HG03097 (cell line): Measurements from ENCODE around the gene TCEANC.
"Not testable (repeated sequence)": the region's sequence is repeated elsewhere in the genome, so short reads cannot be mapped to it uniquely, and the experiment has no call there.

Experiments used
- ATAC-seq: cut with Tn5 transposase; IDR thresholded peaks from one replicate; pipeline ENCODE4 v1.9.1; 2021; ENCODE audit not compliant: unreplicated experiment, low FRiP score

Gene TCEANC

DNA sequence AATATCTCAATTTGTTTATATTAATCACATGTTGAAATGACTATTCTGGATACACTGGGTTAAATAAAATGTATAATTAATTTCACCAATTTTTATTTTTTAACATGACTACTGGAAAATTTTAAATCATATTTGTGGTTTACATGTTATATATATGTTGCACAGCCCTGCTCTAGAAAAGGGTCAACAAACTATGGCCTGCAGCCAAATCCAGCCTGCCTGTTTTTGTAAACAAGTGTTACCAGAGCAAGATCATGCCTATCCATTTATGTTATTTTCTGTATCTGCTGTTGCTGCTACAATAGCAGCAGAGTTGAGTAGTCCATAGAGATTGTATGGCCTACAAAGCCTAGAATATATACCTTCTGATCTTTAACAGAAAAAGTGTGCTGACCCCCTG is 1.2 kb downstream of the TCEANC start:
- no peak for ATAC-seq

DNA sequence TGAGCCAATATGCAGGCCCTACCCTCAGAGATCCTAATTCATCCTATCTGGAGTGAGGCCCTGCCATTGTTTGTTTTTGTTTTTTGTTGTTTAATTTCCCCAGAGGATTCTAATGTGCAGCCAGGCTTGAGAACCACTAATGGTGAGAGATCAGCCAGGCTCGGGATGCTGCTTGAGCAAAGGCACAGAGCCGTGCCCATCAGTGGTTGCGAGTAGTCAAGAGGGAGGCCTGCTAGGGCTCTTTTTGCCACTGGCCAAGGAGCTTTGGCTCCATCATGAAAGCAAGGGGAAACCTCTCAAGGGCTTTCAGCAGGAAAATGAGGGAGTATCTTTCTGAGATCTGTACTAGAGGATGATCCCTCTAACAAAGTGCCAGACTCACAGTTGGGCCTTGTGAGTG is 2.7 kb downstream of the TCEANC start:
- ATAC-seq: no peak

- ATAC-seq: no peak
These were observed 5.7 kb downstream of the TCEANC start for GRCh38 chrX:13658602-13659001.

DNA sequence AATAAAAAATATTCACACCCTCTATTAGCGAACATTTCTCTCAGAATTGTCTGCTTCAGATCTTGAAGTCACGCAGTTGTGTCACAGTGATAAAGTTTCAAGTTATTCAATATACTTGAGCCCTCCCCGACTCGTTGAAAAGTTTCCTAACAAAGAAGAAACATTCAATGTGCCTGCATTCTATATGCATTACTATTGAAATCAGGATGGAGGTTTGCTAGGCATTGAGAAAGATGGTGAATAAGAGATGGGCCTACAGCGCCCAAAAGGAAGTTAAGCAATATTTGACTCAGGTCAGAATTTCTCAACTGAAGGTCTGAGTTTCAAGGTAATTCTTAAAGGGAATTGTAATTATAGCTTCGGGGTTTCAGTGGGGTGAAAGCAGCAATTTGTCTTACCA is 6.1 kb downstream of the TCEANC start:
- ATAC-seq: no peak

DNA sequence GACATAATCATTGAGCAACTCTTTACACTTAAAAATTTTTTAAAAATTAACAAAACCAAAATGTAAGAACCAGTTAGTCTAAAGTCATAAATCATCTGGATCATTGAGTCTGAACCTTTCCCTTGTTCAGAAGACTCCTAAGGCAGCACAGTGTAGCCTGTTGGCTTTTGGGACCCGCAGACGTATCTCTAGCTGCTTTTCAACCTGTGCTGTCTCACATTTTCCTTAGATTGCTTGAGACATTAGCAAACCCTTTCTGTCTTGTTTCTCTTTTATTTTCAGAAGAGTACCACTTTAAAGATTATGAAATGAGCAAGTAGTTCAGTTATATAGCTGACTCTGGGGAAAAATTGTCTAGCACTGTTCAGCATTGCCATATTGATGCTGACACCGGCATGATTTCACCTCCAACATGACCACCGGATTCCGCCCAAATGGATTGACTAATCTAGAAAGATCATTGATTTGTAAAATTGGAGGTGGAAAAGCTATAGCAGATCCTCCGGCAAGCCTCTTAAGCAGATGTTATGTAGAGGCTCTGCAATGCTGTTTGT is 8.9 kb downstream of the TCEANC start:
- no peak for ATAC-seq

GRCh38 chrX:13662355-13662791 is 9.4 kb downstream of the TCEANC start:
- ATAC-seq: no peak

- no peak for ATAC-seq
These were observed 11.1 kb downstream of the TCEANC start for GRCh38 chrX:13664020-13664419.

DNA sequence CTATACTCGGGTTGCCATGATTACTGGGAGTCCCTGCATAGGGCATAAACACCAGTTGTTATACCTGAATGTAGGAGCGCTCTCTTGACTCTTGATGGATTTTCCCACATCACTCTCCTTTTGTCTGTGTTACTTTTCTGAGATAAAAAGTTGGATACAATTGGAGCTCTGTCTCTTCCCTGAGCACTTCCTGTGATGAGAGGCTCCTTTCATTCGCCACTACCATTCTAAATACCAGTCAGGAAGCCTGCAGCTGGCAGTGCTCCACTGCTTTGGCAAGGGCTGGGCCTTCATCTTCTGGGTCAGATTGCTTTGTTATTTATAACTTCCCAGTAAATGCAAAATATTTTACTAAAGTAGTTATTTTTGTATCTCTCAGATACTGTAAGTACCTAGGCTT is 13.9 kb downstream of the TCEANC start:
- no peak for ATAC-seq

GRCh38 chrX:13667919-13668318 is 15.0 kb downstream of the TCEANC start:
- ATAC-seq: no peak

- ATAC-seq: peak; percentile 68
These were observed 16.4 kb downstream of the TCEANC start for GRCh38 chrX:13669246-13669737.

- ATAC-seq: not testable (repeated sequence)
These were observed 16.8 kb downstream of the TCEANC start for GRCh38 chrX:13669755-13670154.

DNA sequence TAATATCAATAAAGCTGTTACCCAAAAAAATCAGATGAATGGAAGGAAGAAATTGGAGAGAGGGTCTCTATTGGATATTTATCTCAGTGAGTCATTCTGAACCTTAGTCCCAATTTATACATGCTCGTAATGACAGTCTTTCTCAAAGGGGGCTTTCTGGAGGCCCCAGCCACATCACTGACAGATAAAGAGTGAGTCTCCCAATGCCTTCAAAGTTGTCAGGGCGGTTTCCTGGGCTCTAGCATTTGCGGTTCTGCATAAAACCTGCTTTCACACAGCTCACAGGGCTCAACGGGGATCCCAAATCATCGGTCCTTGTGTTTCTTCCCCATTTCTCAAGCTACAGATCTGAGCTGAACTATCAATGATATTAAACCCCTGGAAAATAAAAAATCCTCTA is 17.3 kb downstream of the TCEANC start:
- no peak for ATAC-seq

- ATAC-seq: no peak
These were observed 20.1 kb downstream of the TCEANC start for GRCh38 chrX:13673016-13673415.

- ATAC-seq: no peak
These were observed 23.9 kb downstream of the TCEANC start for GRCh38 chrX:13676885-13677284.

GRCh38 chrX:13679700-13680099 is 26.8 kb downstream of the TCEANC start:
- ATAC-seq: not testable (repeated sequence)

DNA sequence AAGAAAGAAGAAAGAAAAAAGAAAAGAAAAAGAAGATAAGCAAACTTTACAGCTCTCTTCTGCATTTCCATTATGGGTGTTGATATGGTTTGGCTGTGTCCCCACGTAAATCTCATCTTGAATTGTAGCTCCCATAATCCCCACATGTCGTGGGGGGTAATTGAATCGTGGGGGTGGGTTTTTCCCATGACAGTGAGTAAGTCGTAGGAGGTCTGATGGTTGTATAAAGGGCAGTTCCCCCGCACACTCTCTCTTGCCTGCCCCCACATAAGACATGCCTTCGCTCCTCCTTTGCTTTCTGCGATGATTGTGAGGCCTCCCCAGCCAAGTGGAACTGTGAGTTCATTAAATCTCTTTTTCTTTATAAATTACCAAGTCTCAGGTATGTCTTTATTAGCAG is 28.7 kb downstream of the TCEANC start:
- ATAC-seq: no peak

- no peak for ATAC-seq
These were observed 31.4 kb downstream of the TCEANC start for GRCh38 chrX:13684361-13684760.

GRCh38 chrX:13685126-13685763 is 32.3 kb downstream of the TCEANC start:
- ATAC-seq: no peak

DNA sequence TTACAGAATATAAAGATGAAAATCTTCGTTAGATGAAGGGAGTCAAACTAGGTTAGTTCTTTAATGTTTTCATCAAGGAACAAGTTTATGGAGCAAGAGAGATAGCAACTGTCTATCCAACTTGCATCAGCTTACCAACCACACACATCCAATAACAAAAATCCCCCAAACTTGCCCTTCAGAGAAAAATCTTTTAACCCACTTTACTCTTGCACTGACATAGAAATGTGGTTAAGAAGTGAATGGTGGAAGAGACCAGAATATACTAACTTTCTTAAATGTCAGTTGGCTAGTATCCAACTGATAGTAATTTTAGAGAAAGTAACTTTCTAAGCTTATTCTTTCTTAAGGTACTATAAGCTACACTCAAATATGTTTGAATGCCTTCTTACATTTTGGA is 34.3 kb downstream of the TCEANC start:
- ATAC-seq: no peak

DNA sequence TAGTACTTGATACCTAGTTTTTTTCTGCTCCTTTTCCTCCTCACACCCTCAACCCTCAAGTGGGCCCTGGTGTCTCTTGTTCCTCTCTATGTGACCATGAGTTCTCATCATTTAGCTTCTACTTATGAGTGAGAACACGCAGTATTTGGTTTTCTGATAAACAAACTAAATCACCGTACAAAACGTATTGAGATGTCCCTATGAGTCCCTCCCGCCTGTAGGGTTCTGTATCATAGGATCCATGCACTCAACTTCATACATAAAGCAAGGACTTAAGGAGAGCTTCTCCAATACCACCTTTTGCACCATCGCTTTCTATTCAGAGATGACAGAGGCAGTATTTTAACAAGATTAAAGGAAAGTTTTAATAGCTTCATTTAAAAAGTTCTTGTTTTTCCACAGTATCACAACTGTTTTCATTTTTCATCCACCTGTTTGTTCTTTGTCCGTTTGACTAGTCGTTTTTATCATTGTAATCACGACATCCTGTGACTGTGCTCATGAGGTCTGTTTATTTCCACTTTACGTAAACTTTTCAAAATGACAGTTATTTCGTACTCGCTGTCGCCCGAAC is 35.5 kb downstream of the TCEANC start:
- no peak for ATAC-seq

DNA sequence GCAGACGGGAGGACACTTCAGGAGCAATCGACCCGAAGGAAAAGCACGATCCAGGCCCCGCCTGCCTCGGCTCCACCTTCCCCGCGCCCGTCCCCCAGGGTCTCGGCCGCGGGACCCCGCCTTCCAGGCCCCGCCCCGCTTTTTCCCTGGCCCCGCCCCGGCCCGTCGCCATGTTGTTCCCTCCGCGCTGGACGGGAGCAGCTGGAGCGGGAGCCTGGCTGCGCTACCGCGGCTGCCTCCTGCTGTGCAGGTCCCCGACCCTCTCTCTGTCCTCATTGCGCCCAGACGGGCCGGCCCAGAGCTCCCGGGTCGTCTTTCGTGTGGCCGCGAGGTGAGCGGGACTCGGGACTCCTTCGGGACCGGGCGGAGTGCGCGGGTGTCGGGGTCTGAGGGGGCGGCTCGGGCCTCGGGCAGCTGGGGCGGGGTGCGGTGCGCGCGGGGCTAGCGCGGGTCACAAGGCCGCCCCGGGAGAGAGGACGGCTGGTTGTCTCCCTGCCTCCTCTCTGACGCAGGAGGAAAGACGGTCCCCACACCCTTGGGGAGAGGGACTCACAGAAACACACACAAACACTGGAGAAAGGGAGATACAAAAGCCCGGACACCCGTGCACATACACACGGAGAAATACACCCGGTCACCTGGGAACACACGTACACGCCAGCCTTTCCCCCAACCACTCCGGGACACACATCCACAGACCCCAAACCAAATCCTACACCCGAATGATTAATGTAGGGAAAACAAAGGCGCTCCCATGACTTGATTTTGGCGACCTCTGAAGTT is 36.2 kb downstream of the TCEANC start, which contains the start of gene RAB9A:
RAB9A (plus strand) TSS at position 171 of the 783 bp plus-strand sequence. CDS start 19,619 bp downstream, outside the sequence.
- ATAC-seq: peak; percentile 61
